Measurements from ENCODE around the gene SCRT2.

SCRT2 gene

DNA sequence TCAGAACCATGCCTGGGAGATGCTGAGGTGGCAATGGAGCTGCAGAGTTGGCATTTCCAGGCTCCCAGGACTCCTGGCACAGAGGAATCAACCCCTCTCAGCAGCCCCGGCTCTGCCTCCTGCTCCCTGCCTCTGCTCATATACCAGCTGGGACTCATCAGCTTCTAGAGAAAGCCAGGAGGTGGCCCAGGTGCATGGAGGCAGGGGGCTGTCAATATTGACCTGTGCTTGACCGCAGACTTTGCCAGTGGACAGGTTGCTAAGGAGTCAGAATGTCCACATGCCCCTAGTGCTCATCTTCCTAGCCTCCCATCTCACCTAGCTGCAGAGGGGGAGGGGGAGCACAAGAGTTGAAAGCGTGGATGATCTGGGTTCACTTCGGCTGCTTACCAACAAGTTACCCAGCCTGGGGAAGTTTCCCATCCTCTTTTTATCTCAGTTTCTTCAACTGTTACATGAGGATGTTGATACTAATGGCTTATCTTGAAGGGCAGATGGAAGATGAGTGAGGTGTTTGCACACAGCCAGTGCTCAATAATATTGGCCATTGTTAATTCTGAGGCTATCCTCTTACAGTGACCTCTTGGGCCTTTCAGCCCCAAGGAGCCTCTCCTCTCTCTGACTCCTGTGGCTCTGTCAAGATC lies 9.2 kb upstream of the SCRT2 start:
- H3K4me3 ChIP-seq (ENCODE audit: low read depth in 1 of 2, low read length in 2 of 2): no peak overlapping the region
- H2AFZ ChIP-seq (ENCODE audit: low read depth, low read length): no peak overlapping the region
- no peak overlapping the region for H3K4me2 ChIP-seq (ENCODE audit: insufficient read depth, low read length)
- no peaks in the 10 kb centered on the region for H3K9me3 ChIP-seq (ENCODE audit: insufficient read depth, low read length, severe bottlenecking)
- ATAC-seq (ENCODE audit: insufficient read depth, low read depth): no peak
- TF ChIP-seq, protein P1, sequence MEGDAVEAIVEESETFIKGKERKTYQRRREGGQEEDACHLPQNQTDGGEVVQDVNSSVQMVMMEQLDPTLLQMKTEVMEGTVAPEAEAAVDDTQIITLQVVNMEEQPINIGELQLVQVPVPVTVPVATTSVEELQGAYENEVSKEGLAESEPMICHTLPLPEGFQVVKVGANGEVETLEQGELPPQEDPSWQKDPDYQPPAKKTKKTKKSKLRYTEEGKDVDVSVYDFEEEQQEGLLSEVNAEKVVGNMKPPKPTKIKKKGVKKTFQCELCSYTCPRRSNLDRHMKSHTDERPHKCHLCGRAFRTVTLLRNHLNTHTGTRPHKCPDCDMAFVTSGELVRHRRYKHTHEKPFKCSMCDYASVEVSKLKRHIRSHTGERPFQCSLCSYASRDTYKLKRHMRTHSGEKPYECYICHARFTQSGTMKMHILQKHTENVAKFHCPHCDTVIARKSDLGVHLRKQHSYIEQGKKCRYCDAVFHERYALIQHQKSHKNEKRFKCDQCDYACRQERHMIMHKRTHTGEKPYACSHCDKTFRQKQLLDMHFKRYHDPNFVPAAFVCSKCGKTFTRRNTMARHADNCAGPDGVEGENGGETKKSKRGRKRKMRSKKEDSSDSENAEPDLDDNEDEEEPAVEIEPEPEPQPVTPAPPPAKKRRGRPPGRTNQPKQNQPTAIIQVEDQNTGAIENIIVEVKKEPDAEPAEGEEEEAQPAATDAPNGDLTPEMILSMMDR (IDR thresholded peaks at IDR 0.05; ENCODE audit: borderline replicate concordance, extremely low read depth, low read length, poor library complexity, severe bottlenecking): no peak
- no peak for TF ChIP-seq EZH2 (IDR thresholded peaks at IDR 0.05; ENCODE audit: borderline replicate concordance, low read depth, low read length, severe bottlenecking)
- no peaks in the 10 kb centered on the region for H3K4me1 ChIP-seq (ENCODE audit: insufficient read depth, low read length)
- peaks cover 5% of the 10 kb centered on the region for H3K27me3 ChIP-seq (ENCODE audit: insufficient read depth, low read length, poor library complexity)
- no peaks in the 10 kb centered on the region for H4K20me1 ChIP-seq (ENCODE audit: insufficient read depth, low read length)
- H3K27ac ChIP-seq (ENCODE audit: low read length): no peak overlapping the region
- no peak for DNase-seq
- no peaks in the 10 kb centered on the region for H3K36me3 ChIP-seq (ENCODE audit: insufficient read depth, low read length)
- no peak overlapping the region for H3K9ac ChIP-seq (ENCODE audit: low read depth, low read length)
- H3K79me2 ChIP-seq (ENCODE audit: insufficient read depth, low read length): no peaks in the 10 kb centered on the region

DNA sequence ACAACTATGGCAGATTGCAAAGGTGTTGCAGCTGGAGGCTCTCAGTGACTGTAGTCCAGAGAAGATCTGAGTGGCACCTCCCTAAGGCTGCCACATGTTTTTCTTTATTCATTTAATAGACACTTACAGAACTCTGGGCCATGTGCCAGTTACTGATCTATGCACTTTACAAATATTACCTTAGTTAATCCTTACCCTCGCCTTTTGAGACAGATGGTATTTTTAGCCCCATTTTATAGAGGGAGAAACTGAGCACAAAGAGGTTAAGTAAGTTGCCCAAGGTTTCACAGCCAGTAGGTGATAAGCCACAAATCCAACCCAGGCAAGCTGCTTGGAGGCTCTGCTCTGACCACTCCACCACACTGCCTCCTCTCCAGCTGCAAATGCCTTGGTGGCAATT lies 6.5 kb upstream of the SCRT2 start:
- TF ChIP-seq, protein P1 (IDR thresholded peaks at IDR 0.05; ENCODE audit: borderline replicate concordance, extremely low read depth, low read length, poor library complexity, severe bottlenecking): no peak
- TF ChIP-seq EZH2 (IDR thresholded peaks at IDR 0.05; ENCODE audit: borderline replicate concordance, low read depth, low read length, severe bottlenecking): no peak
- H2AFZ ChIP-seq (ENCODE audit: low read depth, low read length): no peak overlapping the region
- no peaks in the 10 kb centered on the region for H3K27me3 ChIP-seq (ENCODE audit: insufficient read depth, low read length, poor library complexity)
- H4K20me1 ChIP-seq (ENCODE audit: insufficient read depth, low read length): no peaks in the 10 kb centered on the region
- H3K79me2 ChIP-seq (ENCODE audit: insufficient read depth, low read length): no peaks in the 10 kb centered on the region
- ATAC-seq (ENCODE audit: insufficient read depth, low read depth) (no peak), DNase-seq (no peak)
- H3K4me2 ChIP-seq (ENCODE audit: insufficient read depth, low read length): no peak overlapping the region
- H3K4me3 ChIP-seq (ENCODE audit: low read depth in 1 of 2, low read length in 2 of 2): no peak overlapping the region
- no peak overlapping the region for H3K27ac ChIP-seq (ENCODE audit: low read length)
- no peak overlapping the region for H3K9ac ChIP-seq (ENCODE audit: low read depth, low read length)
- no peaks in the 10 kb centered on the region for H3K4me1 ChIP-seq (ENCODE audit: insufficient read depth, low read length)
- H3K9me3 ChIP-seq (ENCODE audit: insufficient read depth, low read length, severe bottlenecking): no peaks in the 10 kb centered on the region
- no peaks in the 10 kb centered on the region for H3K36me3 ChIP-seq (ENCODE audit: insufficient read depth, low read length)

DNA sequence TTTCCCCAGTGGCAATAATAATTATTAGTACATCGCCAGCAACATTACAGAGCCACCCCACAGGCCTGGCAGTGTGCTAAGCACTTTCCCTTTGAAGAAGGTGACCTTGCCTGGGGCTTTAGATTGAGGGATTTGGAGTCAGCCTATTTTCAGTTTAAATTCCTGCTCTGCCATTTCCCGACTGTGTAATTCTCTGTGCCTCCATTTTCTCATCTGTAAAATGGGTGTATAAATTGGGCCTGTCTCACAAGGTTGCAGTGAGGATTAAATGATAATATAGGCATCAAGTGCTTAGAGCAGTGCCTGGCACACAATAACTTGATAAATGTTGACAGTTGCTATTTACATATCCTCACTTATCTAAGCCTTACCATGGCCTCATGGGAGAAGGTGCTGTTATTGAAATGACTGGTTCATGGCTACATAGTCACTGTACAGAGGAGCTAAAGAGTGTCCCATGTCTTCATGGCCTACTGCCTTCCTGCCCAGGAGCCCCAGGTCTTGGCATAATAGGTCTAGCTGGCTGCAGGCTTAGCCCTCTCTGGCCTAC lies 5.1 kb upstream of the SCRT2 start:
- H3K9me3 ChIP-seq (ENCODE audit: insufficient read depth, low read length, severe bottlenecking): no peaks in the 10 kb centered on the region
- no peak for DNase-seq
- no peaks in the 10 kb centered on the region for H3K79me2 ChIP-seq (ENCODE audit: insufficient read depth, low read length)
- H3K9ac ChIP-seq (ENCODE audit: low read depth, low read length): no peak overlapping the region
- H3K27ac ChIP-seq (ENCODE audit: low read length): no peak overlapping the region
- TF ChIP-seq EZH2 (IDR thresholded peaks at IDR 0.05; ENCODE audit: borderline replicate concordance, low read depth, low read length, severe bottlenecking): no peak
- TF ChIP-seq, protein P1 (IDR thresholded peaks at IDR 0.05; ENCODE audit: borderline replicate concordance, extremely low read depth, low read length, poor library complexity, severe bottlenecking): no peak
- no peak for ATAC-seq (ENCODE audit: insufficient read depth, low read depth)
- H3K4me3 ChIP-seq (ENCODE audit: low read depth in 1 of 2, low read length in 2 of 2): no peak overlapping the region
- H3K36me3 ChIP-seq (ENCODE audit: insufficient read depth, low read length): no peaks in the 10 kb centered on the region
- no peak overlapping the region for H2AFZ ChIP-seq (ENCODE audit: low read depth, low read length)
- no peak overlapping the region for H3K4me2 ChIP-seq (ENCODE audit: insufficient read depth, low read length)
- H3K4me1 ChIP-seq (ENCODE audit: insufficient read depth, low read length): no peaks in the 10 kb centered on the region
- H3K27me3 ChIP-seq (ENCODE audit: insufficient read depth, low read length, poor library complexity): no peaks in the 10 kb centered on the region
- H4K20me1 ChIP-seq (ENCODE audit: insufficient read depth, low read length): no peaks in the 10 kb centered on the region

Data from DND-41 (cell line).